ENCODE results near the gene SNX30.

- TF ChIP-seq CTCF (tag by site-specific recombination; IDR thresholded peaks at IDR 0.05) (no peak), ZNF433 (tag by site-specific recombination; IDR thresholded peaks at IDR 0.05; ENCODE audit: low read depth) (no peak), MZF1 (tag by site-specific recombination; IDR thresholded peaks at IDR 0.05; ENCODE audit: borderline replicate concordance) (no peak), ZNF174 (tag by site-specific recombination; IDR thresholded peaks at IDR 0.05) (no peak), KLF7 (tag by site-specific recombination; IDR thresholded peaks at IDR 0.05; ENCODE audit: borderline replicate concordance) (no peak), ATF2 (tag by site-specific recombination; IDR thresholded peaks at IDR 0.05; ENCODE audit: low read depth) (no peak), ZIC2 (tag by site-specific recombination; IDR thresholded peaks at IDR 0.05) (no peak), OVOL3 (tag by site-specific recombination; IDR thresholded peaks at IDR 0.05) (no peak)
These were observed 31.7 kb downstream of the SNX30 start for GRCh38 chr9:112782218-112782617.

Measured in HEK293 (cell line).